Stimulated activated CD4-positive, alpha-beta T cell treated with anti-CD3 and anti-CD28 coated beads, Interleukin-12 subunit alpha, Interleukin-12 subunit beta, amount 100 ng/mL, for 24 hours (primary cell): ENCODE data around the gene GALR2.
"Not testable (repeated sequence)": the region's sequence is repeated elsewhere in the genome, so short reads cannot be mapped to it uniquely, and the experiment has no call there.

Experiments
- DNase-seq, 2 experiments: peaks; one replicate each; pipeline ENCODE4 v3.0.0-alpha.2; 2020; ENCODE audit warnings: low read depth in 2 of 2

The GALR2 gene

GRCh38 chr17:76049836-76050537, 24.6 kb upstream of the GALR2 start:
- no peak for DNase-seq

GRCh38 chr17:76050538-76051467, 23.8 kb upstream of the GALR2 start:
- no peak for DNase-seq

- DNase-seq = no peak
Observed at GRCh38 chr17:76051561-76051960, 23.0 kb upstream of the GALR2 start.

- DNase-seq = no peak
Observed at GRCh38 chr17:76053246-76054111, 21.1 kb upstream of the GALR2 start.

- no peak for DNase-seq
Observed at GRCh38 chr17:76054112-76054476, 20.5 kb upstream of the GALR2 start.

GRCh38 chr17:76056882-76057281, 17.7 kb upstream of the GALR2 start:
- DNase-seq = no peak

- DNase-seq = not testable (repeated sequence)
Observed at GRCh38 chr17:76058264-76058663, 16.3 kb upstream of the GALR2 start.

- peak; percentile 44 to 55 for DNase-seq
Observed at GRCh38 chr17:76063875-76064546, 10.6 kb upstream of the GALR2 start.

- DNase-seq = no peak
Observed at GRCh38 chr17:76065775-76066174, 8.8 kb upstream of the GALR2 start.

- no peak for DNase-seq
Observed at GRCh38 chr17:76071531-76072147, 2.9 kb upstream of the GALR2 start.

GRCh38 chr17:76072148-76072858, 2.3 kb upstream of the GALR2 start, which contains the start of gene SRP68:
TSS of gene SRP68 (minus strand) at chr17:76072517. CDS start at chr17:76072491, 26 bp downstream.
- peak; percentile 65 to 80 for DNase-seq

- no peak for DNase-seq
Observed at GRCh38 chr17:76075364-76076145, 974 bp downstream of the GALR2 start.

GRCh38 chr17:76076146-76076764, 1.7 kb downstream of the GALR2 start:
- DNase-seq = no peak

- DNase-seq = no peak
Observed at GRCh38 chr17:76076765-76077583, 2.4 kb downstream of the GALR2 start.

- DNase-seq = no peak
Observed at GRCh38 chr17:76077584-76078110, 3.1 kb downstream of the GALR2 start.

- DNase-seq = not testable (repeated sequence)
Observed at GRCh38 chr17:76078370-76078769, 3.8 kb downstream of the GALR2 start.

- no peak for DNase-seq
Observed at GRCh38 chr17:76078860-76079534, 4.4 kb downstream of the GALR2 start, which contains the start of gene ZACN. TSS of gene ZACN (plus strand) at chr17:76079182. CDS start at chr17:76079265, 83 bp downstream.
